Measurements from ENCODE around the gene NACC2.

DNA sequence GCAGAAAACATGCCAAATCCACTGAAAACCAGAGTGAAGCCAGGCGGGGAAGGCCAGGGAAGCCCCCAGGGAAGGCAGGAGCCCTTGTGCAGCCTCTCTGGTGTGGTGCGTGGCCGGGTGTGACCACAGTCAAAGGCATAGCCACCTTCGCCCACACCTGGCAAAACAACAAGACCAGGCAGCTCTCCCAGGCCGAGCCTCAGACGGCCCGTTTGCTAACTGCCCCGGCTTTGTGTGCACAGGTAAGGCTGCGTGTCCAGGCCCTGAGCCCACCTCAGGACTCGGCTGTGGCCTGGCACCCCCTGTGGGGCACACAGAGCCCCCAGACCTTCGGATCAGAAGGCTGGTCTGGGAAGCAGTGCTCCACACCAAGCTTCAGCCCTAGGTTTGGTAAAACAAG is 17.5 kb upstream of the NACC2 start:
- TF ChIP-seq, protein P1, sequence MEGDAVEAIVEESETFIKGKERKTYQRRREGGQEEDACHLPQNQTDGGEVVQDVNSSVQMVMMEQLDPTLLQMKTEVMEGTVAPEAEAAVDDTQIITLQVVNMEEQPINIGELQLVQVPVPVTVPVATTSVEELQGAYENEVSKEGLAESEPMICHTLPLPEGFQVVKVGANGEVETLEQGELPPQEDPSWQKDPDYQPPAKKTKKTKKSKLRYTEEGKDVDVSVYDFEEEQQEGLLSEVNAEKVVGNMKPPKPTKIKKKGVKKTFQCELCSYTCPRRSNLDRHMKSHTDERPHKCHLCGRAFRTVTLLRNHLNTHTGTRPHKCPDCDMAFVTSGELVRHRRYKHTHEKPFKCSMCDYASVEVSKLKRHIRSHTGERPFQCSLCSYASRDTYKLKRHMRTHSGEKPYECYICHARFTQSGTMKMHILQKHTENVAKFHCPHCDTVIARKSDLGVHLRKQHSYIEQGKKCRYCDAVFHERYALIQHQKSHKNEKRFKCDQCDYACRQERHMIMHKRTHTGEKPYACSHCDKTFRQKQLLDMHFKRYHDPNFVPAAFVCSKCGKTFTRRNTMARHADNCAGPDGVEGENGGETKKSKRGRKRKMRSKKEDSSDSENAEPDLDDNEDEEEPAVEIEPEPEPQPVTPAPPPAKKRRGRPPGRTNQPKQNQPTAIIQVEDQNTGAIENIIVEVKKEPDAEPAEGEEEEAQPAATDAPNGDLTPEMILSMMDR (IDR thresholded peaks at IDR 0.05; ENCODE audit: low read depth, low read length, poor library complexity, severe bottlenecking): no peak
- no peak for TF ChIP-seq EZH2phosphoT487 (IDR thresholded peaks at IDR 0.05; ENCODE audit: borderline replicate concordance, low read length)

All from DOHH2 (cell line).